HK-2 (cell line): ENCODE data around the gene PIGH.
"Not testable (repeated sequence)": the region's sequence is repeated elsewhere in the genome, so short reads cannot be mapped to it uniquely, and the experiment has no call there.

Experiments used
- DNase-seq: peaks from one replicate; pipeline ENCODE4 v3.0.0-alpha.2; 2018; ENCODE audit not compliant: unreplicated experiment

PIGH gene, protein sequence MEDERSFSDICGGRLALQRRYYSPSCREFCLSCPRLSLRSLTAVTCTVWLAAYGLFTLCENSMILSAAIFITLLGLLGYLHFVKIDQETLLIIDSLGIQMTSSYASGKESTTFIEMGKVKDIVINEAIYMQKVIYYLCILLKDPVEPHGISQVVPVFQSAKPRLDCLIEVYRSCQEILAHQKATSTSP

DNA sequence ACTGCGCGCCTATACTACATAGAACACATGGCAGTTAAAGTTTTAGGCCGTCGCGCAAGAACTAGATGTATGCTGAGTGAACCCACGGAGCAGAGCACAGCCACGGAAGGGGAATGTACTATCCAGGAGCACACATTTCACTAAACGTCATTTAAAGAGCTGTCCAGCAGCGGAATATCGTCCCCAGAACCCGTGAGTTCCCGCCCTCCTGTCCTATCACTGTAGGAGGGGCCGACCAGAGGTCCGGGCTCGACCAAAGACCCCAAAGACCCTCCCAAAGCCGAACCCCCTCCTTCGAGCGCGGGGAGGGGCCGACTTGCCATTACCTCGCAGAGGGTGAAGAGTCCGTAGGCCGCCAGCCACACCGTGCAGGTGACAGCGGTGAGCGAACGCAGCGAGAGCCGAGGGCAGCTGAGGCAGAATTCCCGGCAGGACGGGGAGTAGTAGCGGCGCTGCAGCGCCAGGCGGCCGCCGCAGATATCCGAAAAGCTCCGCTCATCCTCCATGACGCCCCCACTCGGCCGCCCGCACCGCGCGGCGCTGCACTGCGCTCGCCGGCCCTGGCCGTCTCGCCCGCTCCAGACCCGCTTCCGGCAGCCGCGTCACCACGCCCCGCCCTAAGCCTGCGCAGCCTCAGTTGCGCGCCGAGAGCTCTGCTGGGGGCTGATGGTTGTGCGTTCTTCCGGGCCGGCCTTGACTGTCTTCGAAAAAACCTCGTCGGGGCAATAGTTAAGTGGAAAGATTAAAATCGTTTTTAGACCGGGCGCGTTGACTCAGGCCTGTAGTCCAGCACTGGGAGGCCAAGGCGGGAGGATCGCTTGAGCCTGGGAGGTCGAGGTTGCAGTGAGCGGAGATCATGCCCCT lies at the start of gene PIGH:
Gene PIGH, minus strand, starts transcription at position 571 of the 864 bp plus-strand sequence. Its CDS starts 65 bp downstream, at position 506.
- peak; percentile 91 for DNase-seq

DNA sequence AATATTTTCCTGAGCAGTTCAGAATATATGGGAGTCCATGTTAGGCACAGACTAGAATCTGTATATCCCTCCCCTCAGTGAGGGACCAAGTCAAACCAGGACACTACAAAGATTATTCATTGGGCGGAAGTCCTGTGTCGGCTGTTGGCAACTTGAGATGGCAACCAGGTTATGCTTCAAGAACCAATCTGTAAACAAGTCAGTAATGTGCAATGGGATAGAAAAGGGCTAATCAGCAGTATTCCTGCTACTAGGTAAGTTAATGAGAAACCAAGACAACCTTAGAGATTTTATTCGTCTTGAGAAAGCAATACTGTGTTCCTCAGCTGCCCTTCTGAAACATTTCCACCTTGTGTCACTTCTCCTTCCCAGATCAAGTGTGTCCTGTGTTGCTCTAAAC lies 46.1 kb upstream of the PIGH start:
- DNase-seq, result no peak

DNA sequence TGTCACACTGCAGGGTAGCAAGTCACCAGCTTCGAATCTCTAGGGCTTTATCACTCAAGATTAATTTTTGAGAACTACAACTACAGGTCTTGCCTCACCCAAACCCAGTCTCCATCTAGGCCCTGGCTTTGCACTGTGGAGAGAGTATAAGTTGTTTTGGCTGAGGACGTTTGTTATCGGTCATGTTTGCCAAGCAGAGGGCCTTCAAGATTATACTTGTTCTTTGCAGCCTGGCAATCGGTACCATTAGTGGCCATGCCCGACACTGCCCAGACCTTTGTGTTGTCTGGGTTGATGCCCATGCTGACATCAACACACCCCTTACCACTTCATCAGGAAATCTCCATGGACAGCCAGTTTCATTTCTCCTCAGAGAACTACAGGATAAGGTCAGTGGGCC lies 45.3 kb upstream of the PIGH start:
- DNase-seq, result no peak

DNA sequence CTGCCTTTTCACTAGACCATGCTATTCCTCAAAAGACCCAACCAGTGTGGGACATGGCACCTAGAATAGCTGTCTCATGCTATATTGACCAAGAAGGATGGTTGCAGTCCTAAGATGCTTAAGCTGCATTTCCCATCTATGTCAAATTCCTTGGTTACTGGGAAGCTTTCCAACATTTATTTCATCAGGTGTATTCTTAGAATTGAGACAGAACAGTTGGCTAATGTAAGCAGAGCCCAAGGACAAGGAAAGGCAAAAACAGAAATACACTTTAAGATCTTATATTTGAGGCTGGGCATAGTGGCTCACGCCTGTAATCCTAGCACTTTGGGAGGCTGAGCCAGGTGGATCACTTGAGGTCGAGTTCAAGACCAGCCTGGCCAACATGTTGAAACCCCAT lies 44.4 kb upstream of the PIGH start:
- no peak for DNase-seq

DNA sequence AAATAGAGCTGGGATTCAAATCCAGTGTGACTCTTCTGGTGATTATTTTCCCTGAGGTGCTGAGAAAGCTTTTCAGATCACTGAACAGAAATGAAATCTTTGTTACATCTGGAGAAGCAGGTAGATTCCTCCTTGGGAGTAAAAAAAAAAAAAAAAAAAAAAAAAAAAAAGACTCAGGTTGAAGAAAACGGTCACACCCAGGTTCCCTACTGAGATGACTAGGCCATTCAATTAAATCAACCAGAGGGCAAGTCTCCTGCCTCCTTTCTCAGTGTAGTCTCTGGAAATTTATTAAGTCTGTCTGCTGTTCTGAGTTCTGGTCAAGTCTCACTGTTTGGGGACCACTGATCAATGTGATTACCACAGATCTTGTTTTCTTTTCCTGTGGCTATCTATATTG lies 43.6 kb upstream of the PIGH start:
- DNase-seq, result no peak

DNA sequence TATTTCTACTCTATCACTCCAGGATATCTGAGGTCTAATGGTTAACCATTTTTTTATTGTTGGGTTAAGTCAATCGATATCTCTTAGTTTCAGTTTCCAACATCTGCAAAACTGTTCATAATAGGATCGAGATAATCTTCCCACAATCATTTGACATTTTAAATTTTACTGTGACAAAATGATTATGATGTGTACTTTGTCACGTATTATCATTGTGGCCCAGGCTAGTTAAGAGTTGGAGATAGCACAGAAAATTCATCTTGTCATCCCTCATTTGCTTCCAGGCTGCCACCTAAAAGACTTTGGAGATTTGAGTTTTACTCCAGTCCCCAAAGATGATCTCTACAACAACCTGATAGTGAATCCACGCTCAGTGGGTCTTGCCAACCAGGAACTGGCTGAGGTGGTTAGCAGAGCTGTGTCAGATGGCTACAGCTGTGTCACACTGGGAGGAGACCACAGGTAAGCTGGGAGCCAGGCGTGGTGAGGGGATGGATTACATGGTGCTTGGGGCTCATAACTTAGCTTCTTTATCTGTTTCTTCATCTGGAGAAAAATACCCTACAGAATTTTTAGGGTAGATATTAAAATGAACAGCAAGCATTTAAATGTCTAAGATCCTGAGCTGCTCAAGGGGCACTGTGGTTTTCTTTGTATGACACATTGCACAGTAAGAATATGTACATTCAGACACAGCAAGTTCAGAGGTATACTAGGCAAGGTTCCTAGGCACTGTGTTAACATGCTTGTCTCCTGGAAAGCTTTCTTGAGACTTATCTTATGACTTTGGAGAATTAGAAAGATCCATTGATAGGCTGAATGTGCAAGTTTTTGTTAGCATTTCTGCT lies 42.1 kb upstream of the PIGH start:
- DNase-seq, result no peak

DNA sequence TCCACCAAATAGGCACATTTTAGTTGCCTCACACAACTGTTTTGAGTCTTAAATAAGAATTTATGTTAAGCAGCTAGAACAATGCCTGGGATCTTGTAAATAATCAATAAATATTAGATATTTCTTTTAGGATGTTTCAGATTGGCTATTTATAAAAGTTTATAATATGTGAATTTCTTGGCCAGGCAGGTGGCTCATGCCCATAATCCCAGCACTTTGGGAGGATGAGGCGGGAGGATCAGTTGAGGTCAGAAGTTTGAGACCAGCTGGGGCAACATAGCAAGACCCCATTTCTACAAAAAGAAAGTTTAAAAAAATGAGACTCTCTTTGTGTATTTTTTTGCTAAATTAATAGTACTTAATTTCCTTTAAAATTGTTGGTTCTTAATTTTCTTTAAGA lies 41.4 kb upstream of the PIGH start:
- DNase-seq, result no peak

DNA sequence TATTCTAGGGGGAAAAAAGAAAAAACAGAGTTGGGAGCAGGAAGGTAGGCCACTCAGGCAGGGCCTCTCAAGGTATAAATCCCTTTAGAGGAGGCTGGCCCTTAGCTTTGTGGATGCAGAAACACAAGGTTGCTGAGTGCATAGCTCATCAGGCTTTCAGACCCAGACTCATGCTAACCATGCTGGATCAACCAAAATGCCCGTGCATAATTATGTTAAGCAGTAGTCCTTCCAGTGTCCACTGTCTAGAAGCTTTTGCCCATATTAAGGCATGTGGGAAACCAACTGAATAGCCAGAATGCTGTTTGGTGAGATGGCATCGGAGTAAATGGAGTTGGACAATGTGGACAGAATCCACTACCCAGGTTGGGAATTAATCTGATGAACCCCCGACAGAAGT lies 38.6 kb upstream of the PIGH start:
- DNase-seq, result no peak

DNA sequence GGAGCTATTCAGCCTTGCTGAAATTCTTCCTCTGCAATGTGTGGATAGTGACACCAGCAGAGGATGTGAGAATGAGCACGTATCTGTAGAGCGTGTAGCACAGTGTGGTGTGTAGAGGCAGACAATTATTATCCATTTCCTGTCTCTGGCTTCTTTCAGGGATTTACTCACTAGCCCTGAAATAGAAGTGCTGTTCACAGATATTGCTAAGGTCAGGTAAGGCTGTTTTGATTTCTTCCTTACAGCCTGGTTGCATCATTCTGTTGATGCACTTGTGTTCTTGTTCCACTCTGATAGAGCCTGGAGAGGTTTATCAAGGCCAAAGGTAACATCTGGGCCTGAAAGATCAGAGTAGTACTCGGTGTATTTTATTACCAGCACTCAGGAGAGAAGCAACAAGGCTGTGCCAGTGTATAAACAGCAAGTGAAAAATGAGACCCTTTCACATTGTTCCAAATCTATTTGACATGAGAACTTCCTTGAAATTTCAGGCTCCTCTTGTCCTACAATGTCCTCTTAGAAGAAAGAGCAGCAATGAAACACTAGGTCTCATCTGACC lies 36.4 kb upstream of the PIGH start:
- DNase-seq, result peak; percentile 57

DNA sequence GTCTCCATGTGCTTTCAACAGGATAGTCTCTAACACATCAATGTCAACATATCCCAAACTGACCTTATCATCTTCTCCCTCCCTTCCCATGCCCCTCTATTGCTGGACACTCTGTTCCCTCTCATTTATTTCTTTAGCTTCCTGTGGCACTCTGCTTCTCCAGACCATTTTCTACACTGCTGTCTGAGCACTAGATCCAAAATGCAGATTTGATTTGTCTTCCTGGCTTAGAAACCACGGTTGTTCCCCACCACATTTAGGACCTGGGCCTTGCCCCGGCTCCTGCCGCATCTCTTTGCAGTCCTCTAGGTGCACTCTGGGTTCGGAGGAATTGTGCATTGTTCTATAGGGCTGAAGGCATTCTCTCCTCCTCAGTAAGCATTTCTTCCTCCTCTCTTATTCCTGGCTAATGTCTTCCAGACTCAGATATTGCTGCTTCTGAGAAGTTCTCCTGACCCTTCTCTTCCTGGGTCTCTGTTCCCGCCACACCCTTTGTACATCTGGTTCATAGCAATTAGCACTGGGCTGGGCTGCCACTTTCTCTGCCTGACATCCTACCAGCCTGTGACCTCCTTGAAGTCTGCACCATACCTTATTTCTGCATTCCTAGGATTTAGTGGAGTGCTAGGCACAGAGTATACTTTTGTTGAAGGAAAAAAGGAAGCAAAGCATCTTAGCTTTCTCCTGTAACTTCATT lies 33.5 kb upstream of the PIGH start:
- no peak for DNase-seq

DNA sequence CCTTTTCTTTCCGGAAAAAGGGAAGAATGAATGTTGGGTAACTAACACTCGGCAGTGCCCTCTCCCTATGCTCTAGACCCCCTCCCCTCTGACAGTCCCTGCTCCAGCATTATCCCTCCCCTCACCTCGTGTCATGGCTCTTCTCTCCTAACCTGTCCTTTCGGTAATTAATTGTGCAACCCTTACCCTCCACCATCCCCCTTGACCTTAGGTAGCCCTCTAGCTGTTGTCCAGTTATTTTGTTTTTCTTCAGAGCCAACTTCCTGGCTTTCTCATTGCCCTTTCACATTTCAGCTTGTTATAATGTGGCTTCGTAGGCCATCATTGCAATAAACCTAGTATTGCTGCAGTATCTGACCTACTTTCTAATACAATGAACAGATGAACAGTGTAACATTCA lies 30.9 kb upstream of the PIGH start:
- DNase-seq, result no peak

DNA sequence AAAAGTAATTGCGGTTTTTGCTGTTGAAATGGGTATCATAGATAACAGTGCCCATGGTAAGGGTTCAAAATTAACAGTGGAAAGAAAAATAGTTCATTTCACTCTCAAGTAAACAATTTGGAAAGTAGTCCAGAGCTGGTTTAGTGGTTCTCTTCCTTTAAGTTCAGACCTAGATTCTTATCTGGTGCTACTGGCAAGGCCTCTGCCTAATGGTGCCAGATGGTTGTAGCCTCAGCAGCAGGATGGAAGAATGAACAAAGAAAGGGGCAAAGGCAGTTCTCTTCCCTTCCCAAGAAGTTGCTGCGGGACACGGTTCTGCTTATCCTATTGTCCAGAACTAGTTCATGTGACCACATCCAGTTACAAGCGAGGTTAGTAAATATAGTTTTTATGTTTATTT lies 30.1 kb upstream of the PIGH start:
- DNase-seq, result no peak

DNA sequence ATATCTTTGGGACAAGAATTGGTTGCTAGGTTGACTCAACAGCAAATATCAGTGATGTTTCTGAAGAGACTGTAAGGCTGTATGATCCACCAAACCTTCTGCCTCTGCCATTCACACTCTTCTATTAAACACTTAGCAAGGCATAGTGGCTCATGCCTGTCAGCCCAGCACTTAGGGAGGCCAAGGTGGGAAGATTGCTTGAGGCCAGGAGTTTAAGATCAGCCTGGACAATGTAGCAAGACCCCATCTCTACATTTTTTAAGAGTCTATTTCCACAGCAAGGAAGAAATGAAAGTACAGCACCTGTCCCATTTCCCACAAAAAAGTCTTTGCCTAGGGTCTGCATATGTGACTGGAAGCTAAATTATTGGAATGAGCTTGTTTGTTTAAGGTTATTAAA lies 27.5 kb upstream of the PIGH start:
- DNase-seq, result no peak

DNA sequence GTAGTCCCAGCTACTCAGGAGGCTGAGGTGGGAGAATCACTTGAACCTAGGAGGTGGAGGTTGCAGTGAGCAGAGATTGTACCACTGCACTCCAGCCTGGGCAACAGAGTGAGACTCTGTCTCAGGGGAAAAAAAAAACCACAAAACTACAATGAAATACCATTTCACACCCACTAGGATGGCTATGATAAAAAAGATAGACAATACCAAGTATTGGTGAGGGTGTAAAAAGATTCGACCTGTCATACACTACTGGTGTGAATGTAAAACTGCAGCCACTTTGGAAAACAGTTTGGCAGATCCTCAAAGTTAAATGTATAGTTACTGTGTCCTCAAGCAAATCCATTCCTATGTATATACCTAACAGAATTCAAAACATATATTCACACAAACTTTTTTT lies 26.1 kb upstream of the PIGH start:
- DNase-seq, result not testable (repeated sequence)

DNA sequence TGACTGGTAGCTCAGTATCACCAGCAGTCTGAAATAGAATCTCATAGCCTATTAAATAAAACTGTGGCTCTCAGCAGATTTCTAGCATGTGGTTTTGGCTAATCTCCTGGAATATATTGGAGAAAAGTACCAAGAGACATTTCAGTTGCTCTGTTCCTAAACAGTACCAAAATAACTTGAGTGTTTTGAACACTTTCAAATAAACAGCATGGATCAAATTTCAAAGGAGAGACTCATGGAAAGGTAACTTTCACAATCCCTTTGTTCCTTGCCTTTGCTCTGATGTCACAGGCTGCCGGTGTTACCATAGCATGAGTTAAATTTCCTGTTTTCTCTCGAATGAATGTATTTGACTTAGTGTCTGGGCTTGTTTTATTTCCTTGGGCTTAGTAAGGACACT lies 23.0 kb upstream of the PIGH start:
- DNase-seq, result no peak

DNA sequence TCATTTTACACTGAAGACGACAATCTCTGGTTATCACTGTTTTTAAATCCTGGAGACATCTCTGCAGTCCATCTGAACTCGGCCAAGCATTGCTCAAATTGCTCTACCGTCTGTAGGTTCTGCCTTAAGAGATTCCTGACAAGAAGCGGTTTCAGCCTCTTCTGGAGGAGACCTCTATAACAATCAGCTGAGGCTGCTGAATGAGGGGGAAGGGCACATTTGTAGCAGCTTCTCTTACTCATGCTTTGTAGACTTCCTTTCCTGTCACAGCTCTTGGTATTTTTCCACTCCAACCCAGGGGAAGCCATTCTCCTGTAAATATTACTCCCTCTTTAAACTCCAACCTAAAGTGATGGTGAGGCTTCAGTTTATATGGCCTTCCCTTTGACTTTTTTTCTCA lies 22.6 kb upstream of the PIGH start:
- peak; percentile 35 for DNase-seq

DNA sequence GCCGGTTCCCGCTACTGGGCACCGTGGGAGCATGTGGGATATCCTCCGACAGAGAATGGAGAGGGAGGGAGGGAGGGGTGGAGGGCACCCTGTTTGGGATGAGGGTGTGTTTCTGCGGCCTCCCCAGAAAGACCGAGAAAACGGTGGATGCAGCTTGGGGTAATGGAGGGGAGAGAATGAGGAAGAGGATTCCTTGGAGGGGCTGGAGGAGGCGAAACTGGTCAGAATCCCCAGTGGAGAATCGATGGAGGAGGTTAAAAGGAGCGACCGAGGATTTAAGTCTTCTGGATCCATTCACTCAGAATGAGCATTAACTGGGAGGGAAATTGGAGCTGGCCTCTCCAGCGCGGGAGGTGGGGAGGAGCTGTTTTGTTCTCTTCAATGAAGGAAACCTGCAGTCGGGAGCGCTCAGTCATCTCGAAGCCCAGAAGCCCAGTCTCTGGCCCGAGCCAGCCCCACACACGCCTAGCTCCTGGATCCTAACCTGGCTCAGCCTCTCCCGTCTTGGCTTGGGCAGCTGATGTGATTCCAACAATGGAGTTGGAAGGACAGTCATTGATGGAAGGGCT lies 20.2 kb upstream of the PIGH start:
- no peak for DNase-seq

DNA sequence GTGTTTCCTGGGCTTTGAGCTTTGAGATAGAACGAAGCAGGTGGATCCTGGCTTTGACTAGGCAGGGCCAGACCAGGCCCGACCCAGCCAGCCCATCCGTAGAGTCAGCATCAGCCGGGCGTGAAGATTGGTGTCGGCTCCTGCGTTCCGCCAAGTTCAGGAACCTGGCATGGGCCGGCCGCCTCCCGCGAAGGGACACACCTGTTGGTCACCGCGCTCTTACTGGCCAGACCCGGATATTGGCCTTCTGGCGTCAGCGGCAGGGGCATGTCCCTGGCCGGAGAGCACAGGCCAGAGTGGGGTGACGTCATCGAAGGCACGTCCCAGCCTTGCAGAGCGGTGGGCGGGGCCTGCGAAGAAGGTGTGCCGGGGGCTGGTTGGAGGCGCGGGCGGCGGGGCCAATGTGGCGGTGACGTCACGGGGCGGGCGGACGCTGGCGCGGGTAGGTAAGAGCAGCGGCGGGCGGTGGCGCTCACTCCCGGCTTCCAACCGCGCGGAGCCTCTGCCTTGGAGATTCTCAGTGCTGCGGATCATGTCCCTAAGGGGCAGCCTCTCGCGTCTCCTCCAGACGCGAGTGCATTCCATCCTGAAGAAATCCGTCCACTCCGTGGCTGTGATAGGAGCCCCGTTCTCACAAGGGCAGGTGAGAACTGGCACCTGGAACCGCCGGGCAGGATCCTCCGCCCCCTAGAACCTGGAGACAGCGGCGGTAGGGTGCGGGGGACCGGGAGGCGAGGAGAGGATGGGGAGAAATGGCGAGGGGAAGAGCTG lies 19.6 kb upstream of the PIGH start, which contains the start of gene ARG2:
Gene ARG2, plus strand, starts transcription at position 475 of the 771 bp plus-strand sequence. Its CDS starts 58 bp downstream, at position 533.
- DNase-seq, result peak; percentile 98

DNA sequence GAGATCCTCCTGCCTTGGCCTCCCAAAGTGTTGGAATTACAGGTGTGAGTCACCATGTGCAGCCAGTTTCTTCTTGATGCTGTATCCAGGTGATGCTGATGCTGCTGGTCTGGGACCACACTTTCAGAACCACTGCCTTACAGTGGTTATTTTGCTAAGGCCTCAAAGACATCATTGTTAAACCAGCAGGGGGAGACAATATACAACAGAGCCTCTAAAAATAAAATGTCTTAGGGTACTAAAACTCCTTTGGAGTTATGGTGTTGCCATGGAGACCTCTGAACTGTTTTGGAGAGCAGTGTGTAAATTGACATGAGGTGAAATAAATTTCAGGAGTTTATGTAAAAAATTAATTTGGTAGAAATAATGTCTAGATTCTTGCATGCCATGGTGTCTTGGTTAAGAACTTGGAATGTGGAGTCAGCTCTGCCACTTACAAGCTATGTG lies 18.6 kb upstream of the PIGH start:
- DNase-seq, result no peak

DNA sequence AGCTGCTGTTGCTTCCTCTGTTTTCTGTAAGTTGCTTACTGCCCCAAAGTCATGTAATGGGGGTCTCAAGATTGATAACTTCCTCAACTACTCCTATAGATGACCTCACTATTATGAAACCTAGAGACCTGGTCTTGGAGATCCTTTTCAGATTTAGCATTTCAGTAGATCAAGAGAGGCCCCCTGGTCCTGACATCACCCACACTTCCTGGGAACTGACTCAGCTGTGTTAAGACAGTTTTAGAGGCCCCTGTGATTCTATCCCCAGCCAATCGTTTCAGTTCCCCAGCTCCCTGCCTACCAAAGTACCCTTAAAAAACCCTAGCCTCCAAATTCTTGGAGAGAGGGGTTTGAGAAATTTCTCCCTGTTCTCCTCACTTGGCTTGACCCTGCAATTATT lies 10.4 kb upstream of the PIGH start:
- no peak for DNase-seq
